ENCODE results near the gene TBX4. TPM values are rescaled to one million over a fixed set of nuclear protein-coding genes. Genes with fewer than 3 reads are reported as not detected.

Gene TBX4
- polyA plus RNA-seq, 1 experiment: 0.11 TPM

- Histone ChIP-seq H3K27ac (ENCODE audit: low read depth, low read length) (no peak overlapping the region), H3K9me3 (ENCODE audit: control insufficient read depth, insufficient read depth, low read length) (peaks cover 21% of the 10 kb centered on the region), H3K27me3 (ENCODE audit: control insufficient read depth, insufficient read depth, low read length) (peaks cover 70% of the 10 kb centered on the region), H3K4me3 (ENCODE audit: low read depth, low read length) (no peak overlapping the region)
- ChIA-PET CTCF (no interaction called here), POLR2A (no interaction called here)
- no peak for DNase-seq (ENCODE audit: low read depth, low spot score)
- TF ChIP-seq CTCF (IDR thresholded peaks at IDR 0.05; ENCODE audit: low read depth, low read length): no peak
Observed at GRCh38 chr17:61459939-61460718, 7.9 kb downstream of the TBX4 start.

DNA sequence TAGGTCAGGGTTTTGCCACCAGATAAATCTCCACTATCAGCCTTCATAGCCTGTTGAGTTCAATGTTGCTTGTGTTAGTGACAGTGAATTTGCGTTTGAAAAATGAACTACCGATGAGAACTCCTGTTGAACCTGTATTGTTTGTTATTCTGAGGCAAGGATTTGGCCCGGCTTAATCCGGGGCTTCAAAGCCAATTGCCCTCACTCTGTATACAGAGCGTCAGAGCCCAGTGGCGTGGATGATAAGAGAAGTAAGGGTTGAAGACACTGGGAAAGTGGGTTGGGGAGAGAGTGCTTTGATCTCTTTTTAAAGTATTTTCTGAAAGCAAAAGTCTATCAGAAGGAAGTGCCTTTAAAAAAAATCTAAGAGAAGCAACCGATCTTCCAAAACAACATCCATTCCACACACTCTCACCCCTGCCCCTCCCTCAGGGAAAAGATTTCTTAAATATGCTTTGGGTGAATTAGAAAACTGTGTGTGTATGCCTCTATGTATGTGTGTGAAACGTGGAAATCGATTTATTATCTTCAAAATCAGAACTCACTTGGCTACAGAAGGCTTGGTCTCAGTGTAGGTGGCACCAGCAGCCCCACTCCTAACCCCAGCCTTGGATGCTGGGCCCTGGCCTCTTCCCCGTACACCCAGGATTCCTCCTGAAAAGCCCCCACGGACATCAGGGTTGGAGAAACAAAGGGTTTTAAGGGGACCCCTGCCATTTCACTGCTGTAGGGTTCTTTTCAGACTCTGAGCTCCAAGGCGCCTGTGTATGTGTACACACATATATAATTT is 8.8 kb downstream of the TBX4 start:
- CTCF ChIA-PET: no interaction called here
- Histone ChIP-seq H3K27me3 (ENCODE audit: control insufficient read depth, insufficient read depth, low read length) (peaks cover 61% of the 10 kb centered on the region), H3K9me3 (ENCODE audit: control insufficient read depth, insufficient read depth, low read length) (peaks cover 12% of the 10 kb centered on the region; the same call in 1 of the 2 replicates), H3K27ac (ENCODE audit: low read depth, low read length) (no peak overlapping the region), H3K4me3 (ENCODE audit: low read depth, low read length) (no peak overlapping the region)
- POLR2A ChIA-PET: interaction anchor here (0.6 kb wide), 1 partner anchor 98 kb away, joined by 3 read pairs; no protein-coding TSS in a partner anchor
- no peak for TF ChIP-seq CTCF (IDR thresholded peaks at IDR 0.05; ENCODE audit: low read depth, low read length)
- DNase-seq (ENCODE audit: low read depth, low spot score): no peak

DNA sequence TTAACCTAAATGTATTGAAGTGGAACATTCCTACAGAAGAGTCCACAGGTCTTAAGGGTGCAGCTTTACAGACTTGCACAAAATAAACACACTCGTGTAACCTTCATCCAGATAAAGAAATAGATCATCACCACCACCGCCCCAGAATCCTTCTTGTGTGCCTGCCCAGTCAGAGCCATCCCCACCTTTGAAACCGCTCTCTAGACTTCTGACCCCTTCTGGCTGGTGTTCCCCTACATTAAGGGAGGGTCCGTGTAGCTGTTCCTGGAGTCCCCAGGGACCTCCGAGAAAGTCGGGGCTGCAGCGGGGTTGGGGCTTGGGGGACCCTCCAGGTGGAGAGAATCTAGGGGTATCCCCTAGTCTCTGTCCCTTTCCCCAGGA is 9.4 kb downstream of the TBX4 start:
- peaks cover 58% of the 10 kb centered on the region for H3K27me3 ChIP-seq (ENCODE audit: control insufficient read depth, insufficient read depth, low read length)

DNA sequence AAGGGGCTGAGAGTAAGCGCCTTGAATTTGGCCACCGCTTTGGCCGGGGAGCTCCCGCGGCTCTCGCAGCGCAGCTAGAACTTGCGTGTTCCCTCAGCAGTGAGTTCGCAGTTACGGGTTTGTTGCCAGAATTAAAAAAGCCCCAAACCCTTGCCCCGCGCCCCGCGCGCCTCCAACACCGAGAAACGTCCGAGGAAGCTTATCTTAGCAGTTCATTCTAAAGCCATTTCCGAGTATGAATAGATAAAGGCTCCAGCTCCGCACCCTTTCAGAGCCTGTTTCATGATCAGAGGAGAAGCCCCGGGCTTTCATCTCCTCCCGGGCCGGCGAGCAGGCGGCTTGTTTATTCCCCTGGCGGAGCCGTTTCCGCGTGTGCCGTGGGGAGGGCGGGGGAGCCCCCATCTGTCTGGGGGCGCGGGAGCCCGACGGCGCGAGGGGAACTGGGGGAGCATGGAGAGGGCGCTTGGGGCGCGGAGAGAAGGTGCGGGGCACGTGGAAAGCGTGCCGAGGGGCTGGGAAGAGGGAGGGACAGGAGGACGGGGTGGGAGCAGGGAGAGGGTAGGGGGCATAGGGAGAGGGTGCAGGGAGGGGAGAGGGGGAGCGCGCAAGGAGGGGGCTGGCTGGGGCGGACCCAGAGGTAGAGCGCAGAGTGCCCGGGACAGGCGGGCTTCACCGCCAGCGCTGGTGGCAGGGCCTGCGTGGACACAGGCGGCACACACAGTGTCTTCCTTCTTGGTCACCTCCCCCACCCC is 9.9 kb downstream of the TBX4 start:
- Histone ChIP-seq H3K27me3 (ENCODE audit: control insufficient read depth, insufficient read depth, low read length) (peaks cover 53% of the 10 kb centered on the region), H3K4me3 (ENCODE audit: low read depth, low read length) (peak overlapping the region; percentile 25), H3K9me3 (ENCODE audit: control insufficient read depth, insufficient read depth, low read length) (peaks cover 2% of the 10 kb centered on the region; the same call in 1 of the 2 replicates), H3K27ac (ENCODE audit: low read depth, low read length) (no peak overlapping the region)
- POLR2A ChIA-PET: interaction anchor here (0.5 to 0.7 kb wide), 3 partner anchors 12 to 323 kb away, joined by 3 to 7 read pairs (median 3); no protein-coding TSS in a partner anchor
- CTCF ChIA-PET: no interaction called here
- DNase-seq (ENCODE audit: low read depth, low spot score): no peak
- no peak for TF ChIP-seq CTCF (IDR thresholded peaks at IDR 0.05; ENCODE audit: low read depth, low read length)

More for the DNA sequence above, 9.4 kb downstream of the TBX4 start:
- no peak for TF ChIP-seq CTCF (IDR thresholded peaks at IDR 0.05; ENCODE audit: low read depth, low read length)
- Histone ChIP-seq H3K27ac (ENCODE audit: low read depth, low read length) (no peak overlapping the region), H3K4me3 (ENCODE audit: low read depth, low read length) (0 out of 2 replicates have a peak overlapping the region, but pooled peaks have one; percentile 22), H3K9me3 (ENCODE audit: control insufficient read depth, insufficient read depth, low read length) (peaks cover 8% of the 10 kb centered on the region; the same call in 1 of the 2 replicates)
- DNase-seq (ENCODE audit: low read depth, low spot score): no peak
- POLR2A ChIA-PET: interaction anchor here (0.5 to 0.7 kb wide), 4 partner anchors 12 to 322 kb away, joined by 3 to 7 read pairs (median 3); no protein-coding TSS in a partner anchor
- CTCF ChIA-PET: no interaction called here
